ENCODE results near the gene KLF13.

- TF ChIP-seq L3MBTL2 (conservative IDR thresholded peaks at IDR 0.05) = no peak
- no peak for TF ChIP-seq SUZ12 (IDR thresholded peaks at IDR 0.05)
- TF ChIP-seq ARNT (IDR thresholded peaks at IDR 0.05) = no peak
- no peak for TF ChIP-seq FOXM1 (IDR thresholded peaks at IDR 0.05; ENCODE audit: borderline replicate concordance)
- no peak for TF ChIP-seq CTBP1 (IDR thresholded peaks at IDR 0.05; ENCODE audit: borderline replicate concordance)
- no peak for TF ChIP-seq TARDBP (IDR thresholded peaks at IDR 0.05)
Observed at GRCh38 chr15:31298707-31299172, 27.9 kb upstream of the KLF13 start.
